A204.1 (cell line): ENCODE measurements around the gene TTC38.
"Not testable (repeated sequence)": the region's sequence is repeated elsewhere in the genome, so short reads cannot be mapped to it uniquely, and the experiment has no call there.

Source experiments
- FAIRE-seq: peaks from 2 replicates; lab custom pipeline; 2012; peaks lifted over from hg19 to GRCh38; lab: Jason Lieb, UNC

TTC38 gene

DNA sequence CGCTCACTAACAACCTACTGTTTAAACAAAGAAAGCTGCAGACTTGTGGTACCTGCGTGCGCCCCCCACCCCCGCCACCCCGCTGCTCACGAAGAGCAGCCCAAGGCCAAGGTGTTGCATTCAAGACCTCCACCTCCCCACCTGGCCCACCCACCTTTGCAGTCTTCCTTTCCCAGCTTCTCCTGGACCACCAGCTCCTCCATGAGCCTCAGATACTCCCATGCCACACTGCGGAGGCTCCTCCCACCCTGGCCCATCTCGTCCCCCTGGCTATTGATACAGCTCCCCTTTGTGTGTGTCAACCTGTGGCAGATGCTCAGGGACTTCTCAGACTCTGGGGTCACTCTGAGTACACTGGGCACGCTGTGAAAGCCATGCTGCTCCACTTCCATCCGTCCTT lies 21.6 kb upstream of the TTC38 start:
- no peak for FAIRE-seq

DNA sequence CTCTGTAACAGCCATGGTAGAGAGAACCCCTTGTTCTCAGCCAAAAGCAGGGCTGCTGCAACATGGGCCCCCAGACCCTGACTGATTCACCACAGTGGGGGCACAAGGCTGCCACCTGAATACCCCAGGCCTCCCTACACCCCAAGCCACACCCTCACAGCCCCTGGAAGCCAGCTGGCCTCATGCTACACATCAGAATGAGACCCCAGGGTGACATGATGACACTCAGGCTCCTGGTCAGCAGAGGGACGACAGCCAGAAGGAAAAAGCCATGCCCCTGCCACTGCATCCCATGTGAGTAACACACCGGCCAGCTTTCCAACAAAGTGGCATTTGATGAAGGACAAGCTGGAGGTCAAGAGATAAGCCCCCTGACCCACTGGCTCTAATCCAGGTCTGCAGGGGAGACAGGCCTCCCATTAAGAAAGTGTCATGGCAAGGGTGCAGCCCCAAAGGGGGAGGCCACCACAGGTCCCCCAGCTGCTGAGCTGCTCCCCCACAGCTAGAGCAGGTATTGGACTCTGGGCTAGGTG lies 20.3 kb upstream of the TTC38 start:
- no peak for FAIRE-seq

DNA sequence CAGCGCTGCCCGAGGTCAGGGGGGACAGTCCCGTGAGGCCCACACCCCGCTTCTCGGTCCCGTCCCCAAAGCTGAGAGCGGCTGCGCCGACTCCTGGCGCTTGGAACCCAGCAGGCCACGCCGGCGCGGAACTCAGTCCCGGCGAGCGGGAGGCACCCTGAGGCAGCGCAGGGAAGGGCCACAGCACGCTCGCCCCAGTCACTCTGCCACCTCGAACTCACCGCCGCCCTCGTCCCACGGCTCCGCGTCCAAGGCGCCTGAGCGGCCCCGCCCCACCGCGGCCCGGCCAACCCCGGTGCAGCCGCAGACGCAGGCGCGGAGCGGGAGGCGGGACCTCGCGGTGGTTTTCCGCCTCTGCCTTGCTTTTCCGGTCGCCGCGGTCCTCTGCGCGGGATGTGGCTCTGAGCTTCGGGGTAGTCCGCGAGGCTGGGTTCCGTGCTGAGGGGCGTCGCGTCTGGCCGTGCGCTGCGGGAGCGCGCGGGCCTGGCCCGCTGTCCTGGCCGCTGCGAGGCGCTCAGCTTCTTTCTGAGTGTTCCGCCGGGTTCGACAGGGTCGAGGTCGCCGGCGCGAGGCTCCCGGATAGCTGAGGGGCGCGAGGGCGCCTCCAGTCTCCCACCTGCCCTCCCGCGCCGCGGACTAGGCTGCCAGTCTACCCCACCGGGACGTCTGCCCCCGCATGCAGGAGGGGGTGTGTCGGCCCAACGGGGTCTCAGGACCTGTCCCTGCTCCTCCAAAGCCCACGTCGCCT lies 17.6 kb upstream of the TTC38 start, which contains the start of gene CDPF1:
Gene CDPF1, minus strand, starts transcription at position 259 of the 748 bp plus-strand sequence. CDS start 2,009 bp downstream, outside the sequence.
- no peak for FAIRE-seq

GRCh38 chr22:46250783-46251125 lies 17.1 kb upstream of the TTC38 start:
- no peak for FAIRE-seq

GRCh38 chr22:46251266-46251665 lies 16.5 kb upstream of the TTC38 start:
- no peak for FAIRE-seq

- peak; percentile 14 for FAIRE-seq
Measured at GRCh38 chr22:46251816-46252380, 15.9 kb upstream of the TTC38 start.

- FAIRE-seq = no peak
Measured at GRCh38 chr22:46256358-46256958, 11.3 kb upstream of the TTC38 start.

- FAIRE-seq = no peak
Measured at GRCh38 chr22:46259374-46259773, 8.4 kb upstream of the TTC38 start.

- no peak for FAIRE-seq
Measured at GRCh38 chr22:46260038-46260437, 7.8 kb upstream of the TTC38 start.

DNA sequence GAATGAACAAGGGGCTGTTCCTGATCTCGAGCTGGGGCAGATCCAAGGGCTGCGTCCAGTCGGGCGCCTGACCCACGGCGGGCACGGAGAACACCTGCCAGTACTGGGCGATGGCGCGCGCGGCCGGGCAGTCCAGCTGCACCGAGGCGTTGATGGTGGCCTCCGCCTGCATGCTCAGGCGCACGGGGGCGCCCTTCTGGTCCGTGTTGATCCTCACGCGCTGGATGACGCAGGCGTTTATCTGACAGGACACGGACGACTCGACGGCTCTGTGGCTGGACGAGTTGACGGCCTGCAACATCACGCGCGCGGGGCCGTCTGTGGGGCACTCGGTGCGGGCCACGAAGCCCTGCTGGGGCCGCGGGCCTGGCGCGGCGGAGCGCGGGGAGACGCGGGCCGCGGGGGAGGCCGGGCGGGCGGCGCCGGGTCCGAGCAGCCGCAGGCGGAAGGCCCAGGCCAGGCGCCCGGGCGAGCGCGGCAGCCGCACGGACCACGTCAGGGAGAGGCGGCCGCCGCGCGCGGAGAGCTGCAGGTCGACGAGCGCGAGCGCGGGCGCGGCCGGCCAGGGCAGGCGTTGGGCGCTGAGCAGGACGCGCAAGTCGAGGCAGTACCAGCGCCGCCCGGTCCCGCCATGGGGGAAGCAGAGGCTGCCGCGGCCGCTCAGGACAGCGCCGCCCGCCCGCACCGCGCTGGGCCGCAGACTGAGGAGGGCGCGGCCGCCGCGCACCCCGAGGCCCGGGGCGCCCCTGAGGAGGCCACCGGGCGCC lies 5.2 kb upstream of the TTC38 start:
- FAIRE-seq = no peak

DNA sequence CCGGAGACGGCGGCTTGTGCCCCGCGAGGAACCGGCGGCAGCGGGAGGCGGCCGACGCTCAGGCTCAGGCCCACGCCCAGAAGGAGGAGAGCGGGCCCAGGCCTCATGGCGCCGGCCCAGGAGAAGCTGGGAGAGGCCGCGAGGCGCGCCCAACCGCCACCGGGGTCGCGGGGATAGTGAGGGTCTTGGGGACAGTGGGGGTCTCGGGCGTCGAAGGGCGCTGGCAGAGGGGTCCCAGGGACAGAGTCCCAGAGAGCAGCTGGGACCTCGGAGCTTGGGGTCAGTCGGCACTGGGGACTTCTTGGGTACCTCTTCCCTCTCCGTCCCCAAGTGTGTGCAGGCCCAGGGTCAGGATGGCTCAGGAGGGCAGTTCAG lies 4.6 kb upstream of the TTC38 start, which contains the start of gene PKDREJ:
Gene PKDREJ, minus strand, starts transcription at position 128 of the 375 bp plus-strand sequence. Its CDS starts 21 bp downstream, at position 107.
- FAIRE-seq = no peak

- FAIRE-seq = not testable (repeated sequence)
Measured at GRCh38 chr22:46264520-46264919, 3.3 kb upstream of the TTC38 start.

- FAIRE-seq = not testable (repeated sequence)
Measured at GRCh38 chr22:46265627-46266026, 2.2 kb upstream of the TTC38 start.

- FAIRE-seq = no peak
Measured at GRCh38 chr22:46269564-46269963, 1.8 kb downstream of the TTC38 start.

- no peak for FAIRE-seq
Measured at GRCh38 chr22:46272196-46272595, 4.4 kb downstream of the TTC38 start.

GRCh38 chr22:46272762-46273431 lies 5.1 kb downstream of the TTC38 start:
- FAIRE-seq = no peak

GRCh38 chr22:46273432-46274148 lies 5.8 kb downstream of the TTC38 start:
- no peak for FAIRE-seq

- FAIRE-seq = no peak
Measured at GRCh38 chr22:46274381-46274780, 6.6 kb downstream of the TTC38 start.

DNA sequence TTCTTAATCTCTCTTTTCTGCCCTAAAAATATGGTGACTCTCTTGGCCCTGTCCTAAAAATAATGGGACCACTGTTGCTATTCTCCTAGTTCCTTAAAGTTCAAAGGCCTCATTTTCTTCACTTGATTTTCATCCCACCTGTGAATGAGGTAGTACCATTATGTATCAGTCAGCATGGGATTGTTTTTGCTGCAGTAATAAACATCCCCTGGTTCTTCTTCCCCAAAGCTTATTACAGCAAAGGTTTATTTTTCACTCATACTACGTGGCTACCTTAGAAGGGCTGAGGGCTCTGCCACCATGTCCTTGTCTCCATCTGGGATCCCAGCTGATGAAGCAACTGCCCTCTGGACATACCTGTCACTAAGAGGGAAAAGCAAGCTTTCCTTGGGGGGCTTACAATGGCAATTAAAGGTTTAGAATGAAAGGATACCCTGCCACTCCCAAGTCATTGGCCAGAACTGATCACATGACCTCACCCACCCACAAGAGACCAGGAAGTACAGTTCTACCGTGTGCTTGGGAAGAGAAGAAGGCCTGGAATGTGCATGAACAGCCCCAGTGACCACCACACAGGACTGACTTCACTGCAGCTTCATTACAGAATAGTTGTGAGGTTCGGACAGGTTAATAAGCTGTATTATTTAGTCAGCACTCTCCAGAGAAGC lies 7.8 kb downstream of the TTC38 start:
- no peak for FAIRE-seq

DNA sequence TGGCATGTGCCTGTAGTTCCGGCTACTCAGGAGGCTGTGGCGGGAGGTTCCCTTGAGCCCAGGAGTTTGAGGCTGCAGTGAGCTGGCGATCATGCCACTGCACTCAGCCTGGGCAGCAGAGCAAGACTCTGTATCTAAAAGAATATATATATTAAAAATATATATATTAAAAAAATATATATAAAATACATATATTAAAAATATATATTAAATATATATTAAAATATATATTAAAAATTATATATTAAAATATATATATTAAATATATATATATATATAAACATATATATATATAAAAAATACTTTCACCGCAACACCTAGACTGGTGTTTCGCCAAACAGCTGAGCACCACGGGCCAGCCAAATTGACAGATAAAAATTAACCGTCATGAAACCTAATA lies 8.8 kb downstream of the TTC38 start:
- FAIRE-seq = peak; percentile 54
